Astrocyte (in vitro differentiated cells and primary cell): ENCODE results near the gene NCOA7. TPM values are rescaled to one million over a fixed set of nuclear protein-coding genes. Genes with fewer than 3 reads are reported as not detected.

ENCODE experiments used
- DNase-seq: peaks from one replicate; pipeline ENCODE4 v3.0.0-alpha.2; 2010; ENCODE audit warnings: low read depth
- FAIRE-seq: peaks from 2 replicates; lab custom pipeline; 2011; peaks lifted over from hg19 to GRCh38; lab: Jason Lieb, UNC
- H2AFZ ChIP-seq: 2 replicates; pipeline ENCODE4 v1.6.0; 2012; ENCODE audit warnings: low read depth, low read length, inconsistent platforms
- H3K27ac ChIP-seq: 2 replicates; pipeline ENCODE4 v1.5.1; 2011; ENCODE audit warnings: low read depth, low read length, inconsistent platforms
- H3K27me3 ChIP-seq: 2 replicates; pipeline ENCODE4 v1.6.0; 2011; ENCODE audit warnings: low read length, inconsistent platforms; ENCODE audit not compliant: insufficient read depth
- H3K36me3 ChIP-seq: 2 replicates; pipeline ENCODE4 v1.5.1; 2011; ENCODE audit warnings: low read length, inconsistent platforms; ENCODE audit not compliant: insufficient read depth
- H3K4me1 ChIP-seq: 2 replicates; pipeline ENCODE4 v1.5.1; 2011; ENCODE audit warnings: low read length, inconsistent platforms; ENCODE audit not compliant: insufficient read depth
- H3K4me2 ChIP-seq: 2 replicates; pipeline ENCODE4 v1.6.0; 2012; ENCODE audit warnings: low read length, inconsistent platforms
- H3K4me3 ChIP-seq: 2 replicates; pipeline ENCODE4 v1.5.1; 2011; ENCODE audit warnings: low read depth, mild to moderate bottlenecking, low read length, inconsistent platforms; ENCODE audit not compliant: insufficient read depth
- H3K79me2 ChIP-seq: 2 replicates; pipeline ENCODE4 v1.6.0; 2012; ENCODE audit warnings: mild to moderate bottlenecking, low read length, inconsistent platforms; ENCODE audit not compliant: insufficient read depth
- H3K9ac ChIP-seq: 2 replicates; pipeline ENCODE4 v1.6.0; 2012; ENCODE audit warnings: mild to moderate bottlenecking, low read length, inconsistent platforms
- H3K9me3 ChIP-seq: 2 replicates; pipeline ENCODE4 v1.5.1; 2012; ENCODE audit warnings: low read depth, mild to moderate bottlenecking, low read length, inconsistent platforms; ENCODE audit not compliant: insufficient read depth
- H4K20me1 ChIP-seq: 2 replicates; pipeline ENCODE4 v1.6.0; 2012; ENCODE audit warnings: low read length, inconsistent platforms; ENCODE audit not compliant: insufficient read depth
- H3K27ac Mint-ChIP-seq: one replicate; pipeline ENCODE4 v1.8.0; 2021; ENCODE audit warnings: mild to moderate bottlenecking, mixed read lengths; ENCODE audit not compliant: unreplicated experiment
- H3K27me3 Mint-ChIP-seq: one replicate; pipeline ENCODE4 v1.8.0; 2021; ENCODE audit warnings: low read depth, mixed read lengths; ENCODE audit not compliant: unreplicated experiment
- H3K36me3 Mint-ChIP-seq: one replicate; pipeline ENCODE4 v1.8.0; 2021; ENCODE audit warnings: low read depth, mixed read lengths; ENCODE audit not compliant: unreplicated experiment
- H3K4me1 Mint-ChIP-seq: one replicate; pipeline ENCODE4 v1.8.0; 2021; ENCODE audit warnings: low read depth, mixed read lengths; ENCODE audit not compliant: unreplicated experiment
- H3K4me3 Mint-ChIP-seq: one replicate; pipeline ENCODE4 v1.8.0; 2021; ENCODE audit warnings: mild to moderate bottlenecking, moderate library complexity, mixed read lengths; ENCODE audit not compliant: unreplicated experiment
- H3K9me3 Mint-ChIP-seq: one replicate; pipeline ENCODE4 v1.8.0; 2021; ENCODE audit warnings: mild to moderate bottlenecking, mixed read lengths; ENCODE audit not compliant: unreplicated experiment
- EZH2 ChIP-seq: IDR thresholded peaks from 2 replicates; pipeline ENCODE4 v1.6.1; 2012; ENCODE audit warnings: mild to moderate bottlenecking, low read length, inconsistent platforms; ENCODE audit not compliant: insufficient read depth
- total RNA-seq: library from RNA; stranded (reverse); gene quantifications from 2 replicates; pipeline ENCODE4 v1.2.1, GENCODE V29; 2021
- TF ChIP-seq, protein P1 (sequence below): IDR thresholded peaks from 2 replicates; pipeline ENCODE4 v1.5.1; 2011; ENCODE audit warnings: low read depth, mild to moderate bottlenecking, inconsistent platforms, low read length, moderate library complexity; ENCODE audit not compliant: insufficient read depth

The NCOA7 gene
- total RNA-seq, 1 donor from 2014 or later: 26.0 TPM

DNA sequence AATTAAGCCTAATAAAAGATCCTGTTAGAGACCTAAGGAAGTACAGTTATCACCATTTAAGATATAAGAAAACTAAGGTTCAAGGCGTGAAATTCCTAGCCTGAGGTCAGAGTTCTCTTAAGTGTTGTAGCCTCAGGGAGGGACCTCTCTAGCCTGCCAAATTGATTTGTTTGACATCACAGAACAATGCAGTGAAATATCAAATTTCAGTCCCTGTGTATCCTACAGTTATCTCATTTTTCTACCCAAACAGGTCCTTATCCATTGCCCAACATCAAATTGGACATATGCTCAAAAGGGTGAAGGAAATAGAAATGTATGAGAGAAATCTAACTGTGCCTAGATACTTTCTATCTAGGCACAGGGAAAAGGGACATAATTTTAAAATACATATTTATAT, 63.0 kb downstream of the NCOA7 start:
- H3K79me2 ChIP-seq: no peaks in the 10 kb centered on the region
- no peak overlapping the region for H3K27ac Mint-ChIP-seq
- TF ChIP-seq, protein P1, sequence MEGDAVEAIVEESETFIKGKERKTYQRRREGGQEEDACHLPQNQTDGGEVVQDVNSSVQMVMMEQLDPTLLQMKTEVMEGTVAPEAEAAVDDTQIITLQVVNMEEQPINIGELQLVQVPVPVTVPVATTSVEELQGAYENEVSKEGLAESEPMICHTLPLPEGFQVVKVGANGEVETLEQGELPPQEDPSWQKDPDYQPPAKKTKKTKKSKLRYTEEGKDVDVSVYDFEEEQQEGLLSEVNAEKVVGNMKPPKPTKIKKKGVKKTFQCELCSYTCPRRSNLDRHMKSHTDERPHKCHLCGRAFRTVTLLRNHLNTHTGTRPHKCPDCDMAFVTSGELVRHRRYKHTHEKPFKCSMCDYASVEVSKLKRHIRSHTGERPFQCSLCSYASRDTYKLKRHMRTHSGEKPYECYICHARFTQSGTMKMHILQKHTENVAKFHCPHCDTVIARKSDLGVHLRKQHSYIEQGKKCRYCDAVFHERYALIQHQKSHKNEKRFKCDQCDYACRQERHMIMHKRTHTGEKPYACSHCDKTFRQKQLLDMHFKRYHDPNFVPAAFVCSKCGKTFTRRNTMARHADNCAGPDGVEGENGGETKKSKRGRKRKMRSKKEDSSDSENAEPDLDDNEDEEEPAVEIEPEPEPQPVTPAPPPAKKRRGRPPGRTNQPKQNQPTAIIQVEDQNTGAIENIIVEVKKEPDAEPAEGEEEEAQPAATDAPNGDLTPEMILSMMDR: no peak
- TF ChIP-seq EZH2: no peak
- H3K36me3 Mint-ChIP-seq: peaks cover 7% of the 10 kb centered on the region
- H3K27ac ChIP-seq: no peak overlapping the region
- H2AFZ ChIP-seq: no peak overlapping the region
- FAIRE-seq (no peak), DNase-seq (no peak)
- H3K4me2 ChIP-seq: no peak overlapping the region
- no peaks in the 10 kb centered on the region for H3K9me3 ChIP-seq
- no peaks in the 10 kb centered on the region for H4K20me1 ChIP-seq
- no peaks in the 10 kb centered on the region for H3K9me3 Mint-ChIP-seq
- no peaks in the 10 kb centered on the region for H3K36me3 ChIP-seq
- H3K4me1 Mint-ChIP-seq: no peaks in the 10 kb centered on the region
- H3K4me3 Mint-ChIP-seq: no peak overlapping the region
- no peaks in the 10 kb centered on the region for H3K27me3 Mint-ChIP-seq
- no peaks in the 10 kb centered on the region for H3K27me3 ChIP-seq
- H3K4me1 ChIP-seq: no peaks in the 10 kb centered on the region
- no peak overlapping the region for H3K4me3 ChIP-seq
- H3K9ac ChIP-seq: no peak overlapping the region

DNA sequence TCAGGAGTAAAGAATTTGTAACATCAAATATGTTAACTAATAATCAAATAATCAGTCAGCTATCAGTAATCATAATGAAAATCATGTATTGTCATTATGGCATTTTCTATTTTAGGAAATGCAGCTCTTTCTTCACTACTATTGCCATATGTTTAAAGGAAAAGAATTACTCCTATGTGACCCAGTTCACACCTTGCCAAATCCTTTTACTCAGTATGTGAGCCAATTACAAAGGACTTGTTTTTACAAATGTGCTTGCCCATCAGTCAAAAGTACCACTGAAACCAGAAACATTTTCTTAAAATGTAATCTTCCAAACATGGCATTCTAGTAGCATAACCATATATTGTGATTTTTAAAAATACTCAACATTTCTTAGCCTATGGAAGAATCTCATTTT, 63.6 kb downstream of the NCOA7 start:
- Histone ChIP-seq H2AFZ (no peak overlapping the region), H3K9me3 (no peaks in the 10 kb centered on the region), H3K9ac (no peak overlapping the region), H3K4me3 (no peak overlapping the region), H3K79me2 (no peaks in the 10 kb centered on the region), H3K4me2 (no peak overlapping the region), H3K27me3 (no peaks in the 10 kb centered on the region), H3K27ac (no peak overlapping the region), H4K20me1 (peaks cover 3% of the 10 kb centered on the region), H3K36me3 (no peaks in the 10 kb centered on the region), H3K4me1 (no peaks in the 10 kb centered on the region)
- Mint-ChIP-seq H3K4me1 (no peaks in the 10 kb centered on the region), H3K4me3 (no peak overlapping the region), H3K9me3 (no peaks in the 10 kb centered on the region), H3K27me3 (no peaks in the 10 kb centered on the region), H3K27ac (no peak overlapping the region), H3K36me3 (peaks cover 7% of the 10 kb centered on the region)
- DNase-seq (no peak), FAIRE-seq (no peak)
- TF ChIP-seq, protein P1: no peak
- no peak for TF ChIP-seq EZH2

DNA sequence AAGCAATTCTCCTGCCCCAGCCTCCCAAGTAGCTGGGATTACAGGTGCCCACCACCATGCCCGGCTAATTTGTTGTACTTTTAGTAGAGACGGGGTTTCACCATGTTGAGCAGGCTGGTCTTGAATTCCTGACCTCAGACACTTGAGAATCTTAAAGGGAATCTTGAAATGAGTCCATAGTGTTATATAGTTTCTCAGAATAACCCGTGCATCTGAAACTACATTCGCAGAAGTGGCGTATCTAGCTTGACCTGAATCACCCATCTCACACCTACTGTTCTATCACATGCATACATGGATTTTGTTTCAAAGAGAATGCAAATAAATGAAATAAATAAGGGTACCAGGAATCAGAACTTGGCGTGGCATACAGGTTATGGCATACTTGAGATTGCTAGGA, 65.0 kb downstream of the NCOA7 start:
- peaks cover 7% of the 10 kb centered on the region for H3K36me3 Mint-ChIP-seq
- no peaks in the 10 kb centered on the region for H3K9me3 Mint-ChIP-seq
- Histone ChIP-seq H3K9me3 (no peaks in the 10 kb centered on the region), H3K79me2 (no peaks in the 10 kb centered on the region), H4K20me1 (peaks cover 3% of the 10 kb centered on the region), H3K27ac (no peak overlapping the region), H3K4me1 (no peaks in the 10 kb centered on the region), H2AFZ (no peak overlapping the region), H3K36me3 (no peaks in the 10 kb centered on the region), H3K9ac (no peak overlapping the region), H3K4me3 (no peak overlapping the region), H3K4me2 (no peak overlapping the region), H3K27me3 (no peaks in the 10 kb centered on the region)
- no peak overlapping the region for H3K4me3 Mint-ChIP-seq
- FAIRE-seq: no peak
- H3K27ac Mint-ChIP-seq: no peak overlapping the region
- no peak for DNase-seq
- H3K27me3 Mint-ChIP-seq: no peaks in the 10 kb centered on the region
- TF ChIP-seq EZH2: no peak
- TF ChIP-seq, protein P1: no peak
- no peaks in the 10 kb centered on the region for H3K4me1 Mint-ChIP-seq
